Caki2 (cell line): ENCODE data around the gene PDGFD. TPM values are rescaled to one million over a fixed set of nuclear protein-coding genes. Genes with fewer than 3 reads are reported as not detected.
A peak's percentile ranks its signal among the peaks of the same experiment; 100 is the strongest.

Experiments
- DNase-seq: peaks from one replicate; pipeline ENCODE4 v3.0.0-alpha.2; 2015; ENCODE audit warnings: low read depth
- in situ Hi-C: cut with HindIII; loops from 2 replicates; pipeline ENCODE4 v1.10.0; 2016; ENCODE audit warnings: low sequenced_read_pairs, low pct_unique_long_range_greater_than_20kb, mixed read lengths
- total RNA-seq: library from RNA; depleted of rRNA; stranded (reverse); fragments of >200 nt; shearing (Covaris generic); gene quantifications from 2 replicates; pipeline ENCODE4 v1.2.3, GENCODE V29; 2014; ENCODE audit warnings: low replicate concordance

Gene PDGFD
- total RNA-seq, 1 experiment from 2014 or later = 13.1 TPM

- in situ Hi-C loops = no loop called here
Measured at GRCh38 chr11:104036995-104037394, 127.0 kb downstream of the PDGFD start.

GRCh38 chr11:104036588-104036987, 127.4 kb downstream of the PDGFD start, which contains the start of gene DDI1:
DDI1 (plus strand) TSS chr11:104036640; CDS start chr11:104036823, 183 bp downstream.
- in situ Hi-C loops = no loop called here
- no peak for DNase-seq

More at GRCh38 chr11:104036995-104037394, 127.0 kb downstream of the PDGFD start:
- no peak for DNase-seq

- in situ Hi-C loops = no loop called here
- no peak for DNase-seq
Measured at GRCh38 chr11:104033561-104033960, 130.4 kb downstream of the PDGFD start.

- DNase-seq = peak; percentile 16
- in situ Hi-C loops = no loop called here
Measured at GRCh38 chr11:104033134-104033533, 130.8 kb downstream of the PDGFD start.

- no peak for DNase-seq
- in situ Hi-C loops = no loop called here
Measured at GRCh38 chr11:104028476-104029263, 135.3 kb downstream of the PDGFD start.

GRCh38 chr11:104024572-104024971, 139.4 kb downstream of the PDGFD start:
- in situ Hi-C loops = no loop called here
- no peak for DNase-seq

- in situ Hi-C loops = no loop called here
- no peak for DNase-seq
Measured at GRCh38 chr11:104015649-104016415, 148.1 kb downstream of the PDGFD start.

- in situ Hi-C loops = no loop called here
- DNase-seq = no peak
Measured at GRCh38 chr11:104011044-104011443, 152.9 kb downstream of the PDGFD start.

- in situ Hi-C loops = no loop called here
- no peak for DNase-seq
Measured at GRCh38 chr11:104009744-104010143, 154.2 kb downstream of the PDGFD start.

GRCh38 chr11:104005234-104005855, 158.6 kb downstream of the PDGFD start:
- in situ Hi-C loops = no loop called here
- DNase-seq = no peak

GRCh38 chr11:104003491-104003890, 160.5 kb downstream of the PDGFD start:
- DNase-seq = no peak
- in situ Hi-C loops = no loop called here

GRCh38 chr11:104001561-104002056, 162.3 kb downstream of the PDGFD start:
- DNase-seq = no peak
- in situ Hi-C loops = no loop called here

- DNase-seq = no peak
- in situ Hi-C loops = no loop called here
Measured at GRCh38 chr11:104000798-104001197, 163.1 kb downstream of the PDGFD start.

GRCh38 chr11:103998826-103999508, 165.0 kb downstream of the PDGFD start:
- in situ Hi-C loops = no loop called here
- no peak for DNase-seq

- DNase-seq = no peak
- in situ Hi-C loops = no loop called here
Measured at GRCh38 chr11:103997082-103997481, 166.9 kb downstream of the PDGFD start.

- DNase-seq = no peak
- in situ Hi-C loops = no loop called here
Measured at GRCh38 chr11:103995896-103996295, 168.1 kb downstream of the PDGFD start.

- in situ Hi-C loops = no loop called here
- DNase-seq = no peak
Measured at GRCh38 chr11:103994518-103994917, 169.4 kb downstream of the PDGFD start.

- in situ Hi-C loops = no loop called here
Measured at GRCh38 chr11:103994094-103994493, 169.9 kb downstream of the PDGFD start.

More at GRCh38 chr11:103994094-103994493, 169.9 kb downstream of the PDGFD start:
- no peak for DNase-seq
